GM18499 (cell line): ENCODE data around the gene CTU2.
"Not testable (repeated sequence)": the region's sequence is repeated elsewhere in the genome, so short reads cannot be mapped to it uniquely, and the experiment has no call there.

Source experiments
- ATAC-seq: cut with Tn5 transposase; IDR thresholded peaks from one replicate; pipeline ENCODE4 v1.9.1; 2021; ENCODE audit warnings: moderate number of reproducible peaks; ENCODE audit not compliant: insufficient read depth, unreplicated experiment

Gene CTU2

DNA sequence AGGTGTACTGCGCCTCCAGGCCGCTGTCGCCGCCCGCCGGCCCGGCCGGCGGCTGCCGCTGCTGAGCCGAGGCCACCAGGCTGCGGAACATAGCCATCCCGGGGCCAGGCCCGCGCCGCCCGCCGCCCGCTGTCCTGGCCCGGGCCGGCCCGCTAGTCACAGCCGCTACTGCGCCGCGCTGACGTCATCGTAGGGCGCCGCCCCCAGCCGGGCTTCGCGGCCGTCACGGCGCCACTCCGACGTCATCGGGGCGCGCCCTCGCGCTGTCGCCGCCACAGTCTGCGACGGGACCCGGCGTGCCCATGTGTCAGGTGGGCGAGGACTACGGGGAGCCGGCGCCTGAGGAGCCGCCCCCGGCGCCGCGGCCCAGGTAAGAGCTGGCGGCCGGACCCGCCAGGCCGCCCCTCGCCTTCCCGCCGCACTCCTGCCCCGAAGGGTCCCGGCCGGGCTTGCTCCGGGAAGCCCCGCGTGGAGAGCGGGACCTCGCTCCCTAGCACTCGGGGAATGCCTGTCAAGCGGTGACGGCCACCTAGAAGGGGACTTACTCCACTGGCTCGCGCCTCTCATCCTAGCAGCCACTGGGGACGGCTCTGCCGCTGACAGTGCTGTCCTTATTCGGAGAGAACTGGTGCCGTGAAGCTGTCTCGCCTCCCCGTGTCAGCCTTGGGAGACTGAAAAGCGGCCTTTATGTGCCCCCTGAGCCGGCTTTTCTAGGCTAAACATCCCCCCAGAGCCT is at the start of gene CTU2, which contains the start of gene RNF166:
Gene CTU2 (plus strand): TSS at position 275 of the 736 bp plus-strand sequence. CDS start 28 bp downstream, at position 303.
Gene RNF166 (minus strand): TSS at position 180 of the 736 bp plus-strand sequence. CDS start 83 bp downstream, at position 97.
- ATAC-seq = no peak

DNA sequence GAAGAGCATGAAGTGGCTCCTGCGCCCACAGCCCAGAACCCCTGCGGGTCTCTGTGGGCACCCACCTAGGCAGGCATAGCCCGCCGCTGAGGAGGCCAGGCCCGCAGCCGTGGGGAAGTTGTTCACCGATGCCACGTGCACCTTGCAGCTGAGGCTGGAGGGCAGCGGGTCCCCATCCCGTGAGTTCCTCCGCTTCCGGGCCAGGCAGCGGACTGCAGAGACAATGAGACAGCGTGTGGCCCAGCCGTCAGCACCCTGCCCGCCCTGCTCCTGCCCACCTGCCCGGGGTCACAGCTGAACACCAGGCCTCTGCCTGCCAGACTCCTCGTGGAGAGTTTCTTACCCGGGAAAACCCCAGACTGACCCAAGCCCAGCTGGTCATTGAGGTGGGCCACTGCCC is 48.9 kb upstream of the CTU2 start:
- ATAC-seq = no peak

DNA sequence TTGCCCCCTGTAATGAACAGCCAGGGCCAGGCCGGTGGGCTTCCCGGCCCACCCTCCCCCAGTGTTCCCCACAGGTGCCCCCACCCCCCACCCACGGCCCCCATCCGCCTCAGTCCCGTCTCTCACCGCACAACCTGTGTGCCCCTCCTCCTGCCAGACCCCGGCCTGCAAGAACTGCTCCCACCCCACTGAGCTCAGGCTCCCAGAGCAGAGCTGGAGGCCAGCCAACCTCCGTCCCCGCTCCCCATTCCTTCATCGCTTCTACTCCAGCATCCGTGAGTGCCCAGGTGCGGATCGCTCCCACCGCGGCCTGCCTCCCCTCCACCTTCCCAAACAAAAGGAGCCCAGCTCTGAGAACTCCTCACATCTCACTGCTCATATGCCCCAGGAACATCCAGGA is 47.6 kb upstream of the CTU2 start:
- ATAC-seq = no peak

DNA sequence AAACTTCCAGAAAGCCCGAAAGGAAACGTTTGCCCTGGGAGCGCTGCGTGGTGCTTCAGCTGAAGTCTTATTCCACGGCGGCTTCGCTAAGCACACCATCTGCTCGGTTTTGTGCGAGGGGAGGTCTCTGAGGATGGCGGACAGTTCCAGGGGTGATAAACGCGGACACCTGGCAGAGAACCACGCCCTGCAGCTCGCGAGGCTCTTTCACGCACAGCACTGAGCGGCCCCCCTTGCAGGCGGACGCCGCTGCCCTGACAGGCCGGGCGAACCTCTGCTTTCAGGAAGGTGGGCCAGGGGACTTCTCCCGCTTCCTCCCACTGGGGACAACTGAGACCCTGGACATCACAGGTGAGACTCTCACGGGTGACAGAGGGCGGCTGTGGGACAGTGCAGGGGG is 47.1 kb upstream of the CTU2 start:
- no peak for ATAC-seq

- ATAC-seq = no peak
These were observed 44.8 kb upstream of the CTU2 start for GRCh38 chr16:88661468-88661867.

DNA sequence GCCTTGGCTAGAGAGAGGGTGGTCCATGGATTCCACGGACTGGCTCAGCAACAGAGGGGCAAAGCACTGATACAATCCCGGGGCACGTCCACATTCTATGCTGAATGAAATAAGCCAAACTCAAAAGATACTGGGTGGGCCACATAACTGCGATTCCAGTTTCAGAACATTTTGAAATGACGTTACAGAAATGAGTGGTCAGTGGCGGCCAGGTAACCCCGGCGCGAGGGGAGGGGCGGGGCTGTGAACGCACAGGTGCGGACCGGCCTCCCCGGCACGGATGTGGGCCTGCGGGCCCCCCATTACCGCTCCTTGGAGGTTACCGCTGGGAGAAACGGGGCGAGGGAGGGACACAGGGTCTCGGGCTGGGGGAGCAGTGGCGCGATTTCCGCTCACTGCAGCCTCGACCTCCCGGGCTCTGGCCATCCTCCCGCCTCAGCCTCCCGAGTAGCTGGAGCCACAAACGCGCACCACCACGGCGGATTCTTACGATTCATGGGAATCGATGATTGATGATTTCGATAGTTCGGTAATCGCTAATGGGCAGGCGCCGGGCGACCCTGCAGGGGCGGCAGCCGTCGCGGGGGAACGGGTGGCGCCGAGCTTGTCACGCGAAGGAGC is 44.0 kb upstream of the CTU2 start:
- ATAC-seq = no peak

DNA sequence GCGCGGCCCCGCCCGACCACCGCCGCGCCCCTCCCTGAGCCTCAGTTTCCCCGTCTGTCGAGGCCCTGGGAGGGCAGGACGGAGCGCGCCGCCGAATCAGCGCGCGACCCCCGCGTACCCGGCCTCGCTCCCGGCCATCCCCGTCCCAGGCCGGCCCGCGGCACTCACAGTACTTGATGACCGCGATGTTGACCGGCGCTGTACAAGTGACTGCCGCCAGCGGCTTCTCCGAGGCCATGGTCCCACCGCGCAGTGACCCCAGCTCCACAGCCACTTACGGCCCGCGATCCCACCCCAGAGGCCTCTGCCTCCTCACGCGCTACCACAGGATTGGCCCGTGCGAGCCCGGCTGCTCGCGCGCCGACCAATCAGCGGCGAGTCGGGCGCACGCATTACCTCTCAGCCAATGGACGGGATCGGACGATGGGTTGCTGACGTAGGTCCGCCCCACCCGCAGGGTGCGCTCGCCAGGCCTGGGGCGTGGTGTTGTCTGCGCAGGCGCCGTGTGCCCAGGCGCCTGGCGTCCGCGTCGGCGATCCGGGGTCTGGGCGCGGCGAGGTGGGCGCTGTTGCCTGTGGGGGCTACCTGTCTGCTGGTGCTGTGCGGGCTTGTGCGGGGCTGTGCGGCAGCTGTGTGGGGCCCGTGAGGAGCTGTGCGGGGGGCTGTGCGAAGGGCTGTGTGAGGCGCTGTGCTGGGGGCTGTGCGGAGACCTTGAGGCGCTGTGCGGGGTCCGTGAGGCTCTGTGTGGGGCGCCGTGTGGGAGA is 43.3 kb upstream of the CTU2 start, which contains the start of gene MVD:
Gene MVD (minus strand): TSS at position 249 of the 764 bp plus-strand sequence. CDS start 11 bp downstream, at position 238.
- ATAC-seq = peak; percentile 83

DNA sequence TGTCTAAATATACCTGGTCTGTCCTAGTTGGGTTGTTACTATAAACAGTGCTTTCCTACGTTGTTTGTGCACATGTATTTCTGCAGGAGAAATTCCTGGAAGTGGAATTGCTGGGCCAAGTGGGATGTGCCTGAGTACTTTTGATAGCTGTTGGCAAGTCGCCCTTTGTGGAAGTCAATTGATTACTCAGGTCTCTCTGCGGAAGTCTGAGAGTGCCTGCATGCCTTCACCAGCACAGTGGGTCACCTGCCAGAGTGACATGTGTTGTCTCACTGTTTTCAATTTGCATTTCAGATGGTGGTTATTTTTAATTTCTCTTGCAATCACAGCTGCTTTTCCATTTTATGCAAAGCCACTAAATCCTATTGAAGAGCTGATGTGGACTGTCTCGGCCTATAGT is 41.2 kb upstream of the CTU2 start:
- ATAC-seq = no peak

DNA sequence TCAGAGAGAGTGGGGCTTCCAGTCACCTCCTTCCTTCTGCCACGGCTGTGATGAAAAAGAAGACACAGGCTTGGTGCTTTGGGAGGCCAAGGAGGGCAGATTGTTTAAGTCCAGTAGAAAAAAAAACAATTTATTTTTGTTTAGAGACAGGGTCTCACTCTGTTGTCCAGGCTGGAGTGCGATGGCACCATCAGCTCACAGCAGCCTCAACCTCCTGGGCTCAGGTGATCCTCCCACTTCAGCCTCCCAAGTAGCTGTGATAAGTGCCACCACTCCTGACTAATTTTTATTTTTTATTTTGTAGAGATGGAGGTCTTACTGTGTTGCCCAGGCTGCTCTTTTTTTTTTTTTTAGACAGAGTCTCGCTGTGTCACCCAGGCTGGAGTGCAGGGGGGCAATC is 40.7 kb upstream of the CTU2 start:
- no peak for ATAC-seq

- ATAC-seq = no peak
These were observed 38.8 kb upstream of the CTU2 start for GRCh38 chr16:88667461-88667860.

DNA sequence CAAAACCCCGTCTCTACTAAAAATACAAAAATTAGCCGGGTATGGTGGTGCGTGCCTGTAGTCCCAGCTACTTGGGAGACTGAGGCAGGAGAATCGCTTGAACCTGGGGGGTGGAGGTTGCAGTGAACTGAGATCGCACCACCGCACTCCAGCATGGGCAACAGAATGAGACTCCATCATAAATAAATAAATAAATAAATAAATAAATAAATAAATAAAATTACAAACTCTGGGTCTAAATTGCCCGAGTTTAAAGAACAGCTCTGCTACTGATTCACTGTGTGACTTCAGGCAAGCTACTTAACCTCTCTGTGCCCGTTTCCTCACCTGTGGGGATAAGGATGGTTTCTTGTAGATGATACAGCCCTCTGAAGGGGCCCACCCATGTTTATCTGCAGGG is 36.8 kb upstream of the CTU2 start:
- ATAC-seq = not testable (repeated sequence)

- ATAC-seq = no peak
These were observed 36.3 kb upstream of the CTU2 start for GRCh38 chr16:88669980-88670379.

DNA sequence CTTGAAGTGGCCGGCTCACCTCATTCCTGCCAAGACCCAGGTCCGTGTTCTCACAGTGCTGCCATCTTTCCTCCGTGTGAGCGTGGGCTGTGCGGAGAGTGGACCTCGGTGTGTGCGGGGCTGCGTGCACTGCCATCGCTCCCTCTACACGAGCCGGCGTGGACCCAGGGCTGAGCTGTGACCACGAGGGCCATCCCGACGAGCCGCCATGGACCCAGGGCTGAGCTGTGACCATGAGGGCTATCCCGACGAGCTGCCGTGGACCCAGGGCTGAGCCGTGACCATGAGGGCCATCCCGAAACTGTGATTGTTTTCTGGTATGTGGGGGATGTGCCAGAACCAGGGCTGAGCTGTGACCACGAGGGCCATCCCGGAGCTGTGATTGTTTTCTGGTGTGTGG is 34.5 kb upstream of the CTU2 start:
- ATAC-seq = no peak

- ATAC-seq = no peak
These were observed 33.5 kb upstream of the CTU2 start for GRCh38 chr16:88672776-88673175.

DNA sequence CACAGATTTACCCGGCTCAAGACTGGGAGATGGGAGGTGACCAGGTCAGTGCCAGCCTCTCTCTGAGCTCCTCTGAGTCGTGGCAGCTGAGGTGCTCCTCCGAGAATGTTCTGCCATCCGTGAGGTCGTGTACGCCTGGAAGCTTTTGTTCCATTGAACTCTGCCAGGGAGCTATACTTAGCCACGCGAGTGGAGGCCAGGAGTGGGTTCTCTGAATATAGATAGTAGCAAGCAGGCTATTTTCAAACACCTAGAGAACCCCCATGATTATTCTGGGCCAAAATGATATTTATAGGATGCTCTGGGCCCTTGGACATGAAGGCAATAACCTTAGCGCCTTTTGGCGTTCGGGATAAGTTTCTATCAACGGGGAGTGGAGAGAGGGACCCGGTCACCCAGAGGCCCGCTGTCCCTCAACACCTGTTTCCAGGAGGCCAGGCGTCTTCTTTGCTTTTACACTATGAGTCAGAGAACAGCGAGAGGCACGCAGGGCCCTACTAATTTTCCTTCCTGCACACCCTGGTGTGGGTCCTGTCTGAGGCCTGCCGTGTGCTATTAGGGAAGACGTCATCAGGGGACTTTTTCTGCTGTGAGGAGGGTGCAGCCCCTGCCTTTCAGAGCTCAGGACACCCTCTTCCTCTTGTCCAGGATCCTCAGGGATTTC is 32.5 kb upstream of the CTU2 start:
- no peak for ATAC-seq

GRCh38 chr16:88676502-88677242 is 29.6 kb upstream of the CTU2 start:
- no peak for ATAC-seq

DNA sequence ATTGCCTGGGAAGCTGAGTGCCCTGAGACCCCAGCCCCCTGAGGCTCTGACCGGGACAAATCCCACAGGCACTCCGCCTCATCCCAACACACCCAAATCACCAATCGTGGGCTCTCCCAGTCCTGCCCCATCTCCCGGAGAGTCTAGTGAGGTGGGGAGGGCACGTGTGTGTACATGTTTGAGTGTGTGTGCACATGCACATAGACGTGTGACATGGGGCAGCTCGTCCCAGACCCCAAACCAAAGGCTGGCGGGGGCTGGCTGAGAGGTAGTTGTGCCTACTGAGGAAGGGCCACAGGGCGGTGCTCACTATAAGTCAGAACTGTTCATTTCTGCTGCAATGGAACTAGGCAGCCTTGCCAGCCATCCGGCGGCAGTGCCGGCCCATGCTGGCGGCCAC is 28.6 kb upstream of the CTU2 start:
- ATAC-seq = no peak

DNA sequence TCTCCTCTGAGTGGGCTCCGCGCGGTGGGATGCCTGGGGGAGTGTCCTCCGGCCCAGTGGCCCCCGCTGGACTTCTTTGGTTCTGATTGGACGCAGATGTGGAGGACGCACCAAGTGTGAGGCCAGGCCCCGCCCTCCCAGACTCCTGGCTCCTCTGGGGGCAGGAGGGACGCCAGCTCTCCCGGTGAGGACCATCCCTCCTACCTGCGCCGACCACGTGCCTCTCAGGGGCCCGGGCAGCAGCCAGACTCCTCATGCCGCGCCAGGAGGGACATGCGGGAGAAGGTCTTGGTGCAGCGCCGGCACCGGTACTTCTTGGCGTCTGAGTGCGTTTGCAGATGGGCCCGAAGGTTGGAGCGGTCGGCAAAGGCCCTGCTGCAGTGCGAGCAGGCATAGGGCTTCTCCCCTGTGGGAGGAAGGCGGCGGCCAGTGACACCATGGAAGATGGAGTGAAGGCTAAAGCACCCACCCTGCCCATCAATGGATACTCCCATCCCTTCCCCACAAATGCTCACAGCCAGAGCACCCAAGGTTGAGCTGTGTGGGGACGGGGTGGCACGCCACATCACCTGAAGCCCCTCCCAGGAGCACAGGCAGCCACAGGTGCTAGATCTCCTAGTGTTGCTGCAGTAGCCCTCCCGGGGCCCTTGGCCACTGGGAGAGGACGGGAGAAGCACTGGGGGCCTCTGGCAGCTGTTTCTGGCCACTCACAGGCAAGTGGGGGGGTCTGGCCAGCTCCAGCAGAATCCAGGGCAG is 27.9 kb upstream of the CTU2 start:
- no peak for ATAC-seq

GRCh38 chr16:88680554-88681083 is 25.7 kb upstream of the CTU2 start:
- no peak for ATAC-seq
